Measurements from ENCODE around the gene HSD3B7.
A peak's percentile ranks its signal among the peaks of the same experiment; 100 is the strongest.
"Not testable (repeated sequence)": the region's sequence is repeated elsewhere in the genome, so short reads cannot be mapped to it uniquely, and the experiment has no call there.

Gene HSD3B7

DNA sequence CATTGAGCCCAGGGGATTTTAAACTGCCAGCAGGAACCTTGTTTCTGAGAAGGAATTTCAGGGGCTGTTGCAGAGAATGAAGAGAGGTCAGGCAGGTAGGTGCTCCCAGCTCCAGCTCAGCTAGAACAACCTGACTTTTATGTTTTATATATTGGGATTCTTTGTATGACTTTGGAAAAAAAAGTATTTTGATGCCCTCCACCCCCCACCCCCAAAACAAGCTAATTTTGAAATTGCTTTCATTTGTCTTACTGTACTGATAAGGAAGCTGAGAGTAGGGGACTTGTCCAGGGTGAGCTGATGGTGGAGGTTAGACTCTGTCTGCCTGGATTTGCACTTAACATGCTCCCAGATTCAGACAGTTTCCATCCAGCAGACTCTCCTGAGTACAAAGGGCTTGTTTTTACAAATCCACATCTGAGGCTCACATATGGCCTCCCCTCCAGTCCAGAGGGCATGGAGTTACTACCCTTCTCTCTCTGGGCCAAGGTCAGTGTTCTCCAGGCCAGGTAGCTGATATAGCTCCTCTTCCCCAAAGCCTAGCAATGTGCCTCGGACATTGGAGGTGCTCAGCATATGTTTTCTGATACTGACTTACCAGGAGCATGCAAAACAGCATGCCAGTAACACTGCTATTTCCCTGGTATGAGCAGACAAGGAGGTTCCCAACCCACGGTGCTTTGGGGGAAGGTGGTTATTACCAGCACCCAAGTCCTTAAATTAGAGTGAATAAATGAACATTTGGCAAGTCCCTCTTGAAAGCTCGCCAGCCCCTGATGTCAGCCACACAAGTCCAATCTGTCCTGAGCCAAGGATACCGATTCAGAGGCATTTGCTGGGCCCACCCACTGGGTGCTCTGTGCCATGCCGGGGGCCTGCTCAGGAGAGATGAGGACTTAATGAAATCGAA lies 14.1 kb downstream of the HSD3B7 start:
- H3K4me3 ChIP-seq (ENCODE audit: low read depth, low read length): no peak overlapping the region

DNA sequence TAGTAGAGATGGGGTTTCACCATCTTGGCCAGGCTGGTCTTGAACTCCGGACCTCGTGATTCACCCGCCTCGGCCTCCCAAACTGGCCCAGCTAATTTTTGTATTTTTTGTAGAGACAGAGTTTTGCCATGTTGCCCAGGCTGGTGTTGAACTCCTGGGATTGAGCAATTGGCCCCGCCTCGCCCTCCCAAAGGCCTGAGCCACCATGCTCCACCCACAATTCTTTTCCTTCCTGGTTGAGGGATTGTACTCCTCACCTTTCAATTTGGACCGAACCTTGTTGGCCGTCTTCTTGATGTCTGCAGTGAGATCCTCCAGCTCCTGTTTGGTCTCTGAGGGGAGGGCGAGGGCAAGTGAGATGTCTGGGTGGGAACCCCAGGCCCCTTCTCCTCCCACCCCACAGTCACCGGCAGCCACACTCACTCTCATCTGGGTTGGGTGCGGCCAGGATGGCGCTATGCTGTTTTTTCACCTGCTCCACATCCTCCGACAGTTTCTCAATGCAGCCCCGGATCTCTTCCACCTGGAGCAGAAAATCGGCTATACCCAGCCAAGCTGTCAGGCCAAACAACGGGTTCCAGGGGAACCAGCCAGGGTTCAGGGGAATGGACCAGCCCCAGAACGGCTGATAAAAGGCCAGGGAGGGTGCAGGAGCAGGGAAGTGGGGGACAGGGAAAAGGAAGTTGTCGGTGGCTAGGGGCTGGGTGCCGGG lies 15.8 kb downstream of the HSD3B7 start:
- no peak overlapping the region for H3K4me3 ChIP-seq (ENCODE audit: low read depth, low read length)

DNA sequence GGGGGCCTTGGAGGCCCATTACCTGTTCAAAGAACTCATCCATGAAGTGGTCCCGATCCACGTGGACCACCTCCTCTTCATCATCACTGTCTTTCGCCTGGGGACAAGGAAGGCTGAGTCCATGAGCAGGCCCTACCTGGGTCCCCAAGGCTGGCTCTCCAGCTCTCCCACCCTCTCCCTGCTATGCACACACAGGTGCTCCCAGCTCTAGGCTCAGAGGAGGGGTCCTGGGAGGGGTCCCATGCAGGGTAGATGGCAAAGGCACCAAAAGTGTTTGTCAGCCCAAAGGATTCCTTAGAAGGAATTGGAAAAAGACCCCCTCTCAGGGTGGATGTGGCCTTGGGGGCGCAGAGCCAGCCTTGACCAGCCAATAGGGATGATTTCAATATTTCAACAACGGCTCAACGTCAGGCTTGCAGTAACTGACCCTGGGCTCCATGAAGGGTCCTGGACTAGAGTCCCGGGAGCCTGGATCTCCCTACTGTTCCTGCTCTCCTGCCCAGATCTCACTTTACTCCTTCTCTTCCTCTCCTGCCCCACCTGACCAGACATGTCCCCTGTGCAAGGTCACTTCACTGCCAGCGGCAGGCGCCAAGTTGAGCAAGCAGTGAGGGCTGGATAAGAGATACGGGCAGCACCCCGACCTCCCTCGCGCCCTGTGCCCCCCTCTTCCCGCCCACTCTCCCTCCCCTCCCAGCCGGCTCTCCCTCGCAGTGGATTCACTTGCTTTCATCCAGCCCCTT lies 16.7 kb downstream of the HSD3B7 start:
- no peak overlapping the region for H3K4me3 ChIP-seq (ENCODE audit: low read depth, low read length)

DNA sequence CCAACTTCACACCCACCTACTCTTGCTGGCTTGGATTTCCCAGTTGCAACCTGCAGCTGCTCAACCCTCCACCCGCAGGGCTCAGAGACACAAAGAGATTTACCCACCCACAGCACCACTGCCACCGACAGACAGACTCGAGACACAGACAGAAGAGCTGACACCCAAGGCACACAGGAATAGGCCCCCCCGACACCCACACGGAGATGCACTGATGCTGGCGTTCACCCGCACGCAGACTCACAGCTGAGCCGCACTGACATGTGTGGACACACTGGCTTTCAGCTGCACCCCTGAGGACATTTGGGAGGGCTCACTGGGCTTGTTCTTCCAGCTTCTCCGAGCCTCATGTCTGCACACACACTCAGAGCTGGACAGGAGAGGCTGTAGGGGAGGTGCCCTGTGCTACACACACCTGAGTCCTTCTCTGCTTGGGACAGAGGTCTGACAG lies 17.3 kb downstream of the HSD3B7 start:
- H3K4me3 ChIP-seq (ENCODE audit: low read depth, low read length): no peak overlapping the region

DNA sequence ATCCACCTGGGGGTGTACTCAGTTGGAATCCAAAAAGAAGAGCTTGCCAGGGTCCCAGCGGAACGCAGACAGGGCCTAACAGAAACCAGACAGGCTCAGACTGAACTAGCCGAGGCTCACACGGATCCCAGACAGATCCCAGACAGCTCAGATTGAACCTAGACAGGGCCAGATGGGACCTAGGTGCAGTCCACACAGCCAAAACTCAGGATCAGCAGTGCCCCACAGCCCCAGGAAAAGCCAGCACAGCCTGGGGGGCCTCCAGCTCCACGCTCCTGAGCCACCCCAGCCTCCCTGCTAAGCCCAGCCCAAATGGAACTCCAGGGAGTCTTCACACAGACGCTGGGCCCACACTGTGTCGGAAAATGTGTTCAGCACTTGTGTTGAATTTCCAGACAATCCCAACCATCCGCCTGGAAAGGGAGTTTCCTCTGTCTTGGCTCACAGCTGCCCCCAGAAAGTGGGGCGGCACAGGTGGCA lies 17.9 kb downstream of the HSD3B7 start:
- no peak overlapping the region for H3K4me3 ChIP-seq (ENCODE audit: low read depth, low read length)

DNA sequence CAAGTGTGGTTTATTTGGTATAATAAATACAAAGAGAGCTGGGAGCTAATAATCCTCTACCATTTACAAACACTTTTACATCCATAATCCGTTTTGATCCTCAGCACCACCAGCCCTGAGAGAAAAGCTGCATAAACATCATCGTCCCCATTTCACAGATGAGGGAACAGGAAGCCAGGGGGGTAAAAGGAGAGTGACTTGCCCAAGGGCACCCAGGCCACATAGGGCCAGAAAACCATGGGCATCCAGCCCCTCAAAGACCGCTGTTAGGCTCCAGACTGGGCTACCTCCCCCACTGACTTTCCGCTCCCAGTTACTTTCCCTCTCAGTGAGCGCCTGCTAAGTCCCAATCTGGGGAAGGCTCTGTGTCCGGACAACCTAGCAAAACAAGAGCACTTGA lies 18.7 kb downstream of the HSD3B7 start:
- no peak overlapping the region for H3K4me3 ChIP-seq (ENCODE audit: low read depth, low read length)

DNA sequence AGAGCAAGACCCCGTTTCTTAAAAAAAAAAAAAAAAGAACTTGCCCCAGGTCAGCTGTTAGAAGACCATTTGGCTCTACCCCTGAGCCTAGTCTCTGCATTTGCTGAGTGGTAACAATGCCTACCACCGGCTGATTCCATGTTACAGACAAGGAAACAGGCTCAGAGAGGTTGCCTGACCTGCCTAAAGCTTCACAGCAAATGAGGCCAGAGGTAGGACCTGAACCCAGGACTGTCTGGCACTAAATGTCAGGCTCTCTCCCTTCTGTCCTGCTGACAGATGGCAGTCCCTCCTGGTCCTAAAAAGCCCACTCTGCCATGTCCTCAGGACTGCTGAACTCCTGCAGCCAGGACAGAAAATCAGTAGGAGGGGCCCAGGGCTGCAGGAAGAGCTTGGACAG lies 19.7 kb downstream of the HSD3B7 start:
- H3K4me3 ChIP-seq (ENCODE audit: low read depth, low read length): no peak overlapping the region

DNA sequence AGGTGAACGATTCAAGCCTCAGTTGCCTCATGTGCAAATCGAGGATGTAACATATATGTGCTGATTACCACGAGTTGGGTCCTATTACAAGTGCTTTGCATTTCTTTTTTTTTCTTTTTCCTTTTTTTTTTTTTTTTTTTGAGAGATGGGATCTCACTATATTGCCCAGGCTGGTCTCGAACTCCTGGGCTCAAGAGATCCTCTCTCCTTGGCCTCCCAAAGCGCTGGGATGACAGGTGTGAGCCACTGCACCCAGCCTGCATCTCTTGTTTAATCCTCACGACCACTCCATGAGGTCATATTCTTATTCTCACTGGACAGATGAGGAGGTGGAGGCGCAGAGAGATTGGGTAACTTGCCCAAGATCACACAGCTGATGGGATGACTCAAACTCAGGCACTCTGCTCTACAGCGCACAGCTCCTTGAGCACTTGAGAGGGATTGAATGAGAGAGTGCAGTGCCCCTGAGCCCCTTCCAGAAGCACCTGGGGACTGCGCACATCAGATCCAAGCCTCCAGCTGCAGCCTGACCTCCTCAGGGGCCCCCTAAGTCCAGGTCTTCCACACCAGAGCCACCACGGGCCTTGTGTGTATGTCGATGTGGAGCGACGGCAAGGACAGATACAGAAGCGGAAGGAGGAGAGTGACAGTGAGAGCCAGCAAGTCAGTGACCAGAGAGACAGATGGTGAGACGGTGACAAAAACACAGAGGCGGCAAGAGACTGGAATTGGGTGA lies 20.5 kb downstream of the HSD3B7 start:
- no peak overlapping the region for H3K4me3 ChIP-seq (ENCODE audit: low read depth, low read length)

DNA sequence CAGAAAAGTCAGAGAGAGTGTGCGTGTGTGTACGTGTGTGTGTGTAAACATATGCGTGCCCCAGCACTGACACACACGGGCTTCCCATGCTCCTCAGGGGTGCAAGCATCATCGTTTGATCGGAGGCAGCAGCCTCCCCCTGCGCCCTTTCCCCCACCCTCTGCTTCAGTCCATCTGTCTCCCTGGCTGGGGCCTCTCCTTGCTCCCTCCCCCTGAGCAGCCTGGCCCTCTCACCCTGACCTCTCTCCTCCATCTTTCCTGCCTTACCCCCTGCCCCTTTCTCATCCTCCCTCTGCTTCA lies 21.0 kb downstream of the HSD3B7 start:
- H3K4me3 ChIP-seq (ENCODE audit: low read depth, low read length): no peak overlapping the region

DNA sequence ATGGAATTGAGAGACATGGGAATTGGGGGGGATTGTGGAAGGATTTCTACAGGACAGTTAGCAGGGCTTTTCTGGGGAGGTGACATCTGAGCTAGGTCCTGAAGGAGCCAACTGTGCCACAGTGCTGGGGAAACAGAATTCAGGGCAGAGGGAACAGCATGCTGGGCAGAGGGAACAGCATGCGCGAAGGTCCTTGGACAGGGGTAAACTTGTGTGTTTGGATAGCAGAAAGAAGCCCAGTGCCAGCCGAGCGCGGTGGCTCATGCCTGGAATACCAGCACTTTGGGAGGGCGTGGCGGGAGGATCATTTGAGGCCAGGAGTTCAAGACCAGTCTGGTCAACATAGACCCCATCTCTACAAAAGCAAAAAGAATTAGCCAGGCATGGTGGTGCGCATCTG lies 21.6 kb downstream of the HSD3B7 start:
- H3K4me3 ChIP-seq (ENCODE audit: low read depth, low read length): no peak overlapping the region

DNA sequence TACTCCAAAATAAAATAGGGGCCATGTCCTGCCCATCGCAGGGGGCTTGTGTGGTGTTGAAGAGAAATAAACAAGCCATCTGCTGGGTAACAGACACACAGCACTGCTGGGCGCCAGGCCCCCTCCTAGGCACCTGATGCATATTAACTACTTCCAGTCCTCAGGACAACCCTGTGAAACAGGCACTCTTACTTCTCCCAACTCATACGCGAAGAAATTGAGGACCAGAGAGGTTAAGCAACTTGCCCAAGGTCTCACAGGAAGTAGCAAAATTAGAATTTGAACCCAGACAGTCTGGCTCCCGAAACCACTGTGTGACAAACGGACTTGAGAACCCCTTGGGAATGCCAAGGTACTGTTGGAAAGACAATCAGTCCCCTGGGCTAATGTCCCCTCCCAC lies 22.7 kb downstream of the HSD3B7 start:
- no peak overlapping the region for H3K4me3 ChIP-seq (ENCODE audit: low read depth, low read length)

DNA sequence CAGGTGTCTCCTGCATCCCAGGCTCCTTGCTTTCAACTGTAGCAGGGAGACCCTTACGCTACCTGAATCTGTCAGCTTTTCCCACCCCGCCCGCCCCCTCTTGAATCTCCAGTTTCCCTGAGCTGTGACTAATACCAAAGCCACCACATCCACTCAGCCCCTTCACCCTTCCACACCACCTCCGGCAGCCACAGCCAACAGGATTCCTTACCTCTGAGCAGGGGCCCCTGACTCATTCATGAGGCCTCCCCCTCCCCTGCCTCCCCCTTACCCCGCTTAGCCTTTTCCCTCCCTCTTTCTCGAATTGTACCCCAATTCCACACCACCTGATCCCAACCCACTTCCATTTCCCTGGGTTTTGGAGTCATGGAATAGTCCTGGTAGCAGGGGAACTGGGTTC lies 23.1 kb downstream of the HSD3B7 start:
- no peak overlapping the region for H3K4me3 ChIP-seq (ENCODE audit: low read depth, low read length)

DNA sequence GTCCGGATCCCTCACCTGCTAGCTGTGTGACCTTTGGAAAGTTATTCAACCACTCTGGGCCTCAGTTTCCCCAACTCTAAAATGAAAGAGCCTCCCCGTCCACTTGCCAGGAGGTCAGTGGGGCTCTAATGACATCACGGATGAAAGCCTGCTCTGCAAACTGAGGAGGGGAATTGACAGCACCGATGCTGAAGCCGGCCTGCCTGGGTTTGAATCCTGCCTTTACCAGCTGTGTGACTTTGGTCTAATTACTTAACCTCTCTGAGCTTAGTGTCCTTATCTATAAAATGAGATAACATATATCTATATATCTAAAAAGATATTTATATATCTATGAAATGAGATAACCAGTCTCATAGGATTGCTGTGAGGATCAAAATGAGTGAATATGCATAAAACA lies 23.5 kb downstream of the HSD3B7 start:
- H3K4me3 ChIP-seq (ENCODE audit: low read depth, low read length): no peak overlapping the region

DNA sequence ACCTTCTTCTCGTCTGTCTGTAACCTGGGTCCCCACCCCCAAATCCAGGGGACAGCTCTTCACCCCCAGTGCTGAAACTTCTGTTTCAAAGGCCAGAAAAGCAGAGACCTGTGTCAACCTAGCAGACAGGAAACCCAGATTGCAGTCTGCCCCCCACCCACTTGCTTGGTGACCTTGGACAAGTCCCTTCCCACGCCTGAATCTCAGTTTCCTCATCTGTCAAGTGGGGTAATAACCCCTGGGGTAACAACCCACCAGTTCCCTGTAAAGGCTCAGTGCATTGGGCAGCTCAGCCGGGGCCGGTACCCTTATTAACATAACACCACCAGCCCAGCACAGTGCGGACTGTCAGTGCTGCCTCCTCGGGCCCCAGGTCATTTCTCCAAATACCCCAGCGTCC lies 24.1 kb downstream of the HSD3B7 start:
- H3K4me3 ChIP-seq (ENCODE audit: low read depth, low read length): no peak overlapping the region

DNA sequence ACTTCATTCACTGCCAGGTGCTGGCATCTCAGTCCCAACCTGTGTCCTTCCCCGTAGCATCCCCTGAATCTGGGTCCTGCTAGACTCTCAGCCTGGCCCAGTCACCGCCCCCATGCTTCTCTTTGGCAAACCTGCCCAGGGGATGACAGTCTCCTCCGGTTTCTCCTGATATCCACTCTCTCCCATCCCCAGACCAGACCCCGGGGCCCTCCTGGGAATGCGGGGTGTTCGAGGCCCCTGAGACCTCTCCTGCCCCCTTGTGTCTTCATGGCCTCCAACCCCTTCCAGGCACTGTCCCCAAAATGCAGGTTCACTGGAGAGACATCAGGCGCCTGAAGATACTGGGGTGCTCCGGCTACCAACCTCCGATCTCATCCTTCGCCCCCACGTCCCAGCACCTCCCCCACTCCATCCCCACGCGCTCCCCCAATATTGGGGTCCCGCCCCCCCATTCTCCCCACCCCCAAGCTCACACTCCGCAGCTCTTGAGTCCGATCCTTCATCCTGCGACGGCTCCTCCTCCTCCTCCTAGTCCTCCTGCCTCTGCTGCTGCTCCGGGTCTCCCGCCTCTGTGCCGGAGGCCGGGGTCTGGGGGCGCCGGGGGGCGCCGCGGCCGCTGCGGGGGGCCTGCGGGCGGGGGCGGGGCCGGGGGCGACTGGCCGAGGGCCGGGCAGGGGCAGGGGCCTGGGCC lies 25.0 kb downstream of the HSD3B7 start:
- peak overlapping the region; percentile 40 for H3K4me3 ChIP-seq (ENCODE audit: low read depth, low read length)

DNA sequence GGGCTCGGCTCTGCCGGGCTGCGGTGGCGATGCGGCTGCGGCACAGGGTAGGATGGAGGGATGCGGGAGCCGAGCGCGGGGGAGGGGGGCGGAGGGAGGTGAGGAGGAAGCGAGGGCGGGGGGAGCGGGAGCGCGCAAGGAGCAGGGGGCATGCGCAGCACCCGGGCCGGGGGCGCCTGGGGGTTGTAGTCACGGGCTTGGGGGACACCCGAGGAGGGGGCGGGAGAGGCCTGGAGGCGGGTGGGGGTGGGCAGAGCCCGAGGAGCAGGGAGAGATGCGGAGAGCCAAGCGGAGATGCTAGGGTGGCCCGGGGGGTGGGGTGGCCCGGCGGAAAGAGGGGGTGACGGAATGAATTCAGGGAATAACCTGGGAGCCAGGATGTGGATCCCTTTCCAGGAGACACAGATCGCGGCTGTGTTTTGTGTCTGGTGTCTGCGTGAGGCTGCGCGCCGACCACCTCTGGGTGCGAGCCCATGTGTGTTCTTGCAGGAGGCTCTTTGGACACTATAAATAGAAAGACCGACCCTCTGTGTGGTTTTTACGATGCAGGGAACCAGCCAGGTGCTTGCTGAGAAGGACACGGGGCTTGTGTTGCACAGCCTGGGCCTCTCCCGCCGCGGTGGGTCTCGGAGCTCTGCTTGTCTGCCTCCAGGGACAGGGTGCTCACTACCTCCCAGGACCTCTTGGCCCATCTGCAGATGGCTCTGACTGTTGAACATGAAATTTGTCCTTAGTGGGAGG lies 25.7 kb downstream of the HSD3B7 start, which contains the start of gene STX1B:
Gene STX1B, minus strand, starts transcription at position 54 of the 741 bp plus-strand sequence. CDS start 242 bp downstream, outside the sequence.
- H3K4me3 ChIP-seq (ENCODE audit: low read depth, low read length): peak within 1 kb of the TSS; percentile 40

DNA sequence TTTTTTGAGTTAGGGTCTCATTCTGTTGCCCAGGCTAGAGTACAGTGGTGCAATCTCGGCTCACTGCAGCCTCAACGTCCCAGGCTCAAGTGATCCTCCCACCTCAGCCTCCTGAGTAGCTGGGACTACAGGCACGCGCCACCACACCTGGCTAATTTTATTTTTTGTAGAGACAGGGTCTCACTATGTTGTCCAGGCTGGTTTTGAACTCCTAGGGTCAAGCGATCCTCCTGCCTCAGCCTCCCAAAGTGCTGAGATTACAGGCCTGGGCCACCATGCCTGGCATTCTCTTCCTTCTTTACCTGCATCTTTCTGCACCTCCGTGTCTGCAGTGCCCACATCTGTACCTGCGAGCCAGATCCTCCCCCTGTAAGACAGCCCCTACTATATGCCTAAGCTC lies 26.8 kb downstream of the HSD3B7 start:
- not testable (repeated sequence) for H3K4me3 ChIP-seq (ENCODE audit: low read depth, low read length)

DNA sequence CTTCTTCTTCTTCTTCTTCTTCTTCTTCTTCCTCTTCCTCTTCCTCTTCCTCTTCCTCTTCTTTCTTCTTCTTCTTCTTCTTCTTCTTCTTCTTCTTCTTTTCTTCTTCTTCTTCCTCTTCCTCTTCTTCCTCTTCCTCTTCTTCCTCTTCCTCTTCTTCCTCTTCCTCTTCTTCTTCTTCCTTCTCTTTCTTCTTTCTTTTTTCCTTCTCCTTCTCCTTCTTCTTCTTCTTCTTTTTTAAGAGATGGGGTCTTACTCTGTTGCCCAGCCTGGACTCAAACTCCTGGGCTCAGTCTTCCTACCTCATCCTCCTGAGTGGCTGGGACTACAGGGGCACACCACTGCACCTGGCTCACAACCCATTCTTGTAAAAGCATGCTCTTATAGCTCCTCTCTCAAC lies 28.3 kb downstream of the HSD3B7 start:
- H3K4me3 ChIP-seq (ENCODE audit: low read depth, low read length): not testable (repeated sequence)

DNA sequence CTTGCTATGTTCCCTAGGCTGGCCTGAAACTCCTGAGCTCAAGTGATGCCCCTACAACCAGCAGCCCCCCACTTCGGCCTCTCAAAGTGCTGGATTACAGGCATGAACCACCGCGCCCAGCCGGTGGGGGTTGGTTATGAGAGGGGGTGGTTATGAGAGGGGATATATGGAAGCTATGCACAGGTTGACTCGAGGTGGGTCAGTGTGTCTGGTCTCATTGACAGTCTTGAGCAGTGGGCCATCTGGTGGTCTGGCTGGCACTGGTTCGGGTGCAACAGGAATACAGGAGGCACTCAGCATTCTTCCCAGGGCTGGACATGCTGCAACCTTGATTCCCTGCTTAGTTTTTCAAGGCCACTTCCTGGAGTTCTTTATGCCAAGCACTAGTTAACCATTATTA lies 31.0 kb downstream of the HSD3B7 start:
- no peak overlapping the region for H3K4me3 ChIP-seq (ENCODE audit: low read depth, low read length)

DNA sequence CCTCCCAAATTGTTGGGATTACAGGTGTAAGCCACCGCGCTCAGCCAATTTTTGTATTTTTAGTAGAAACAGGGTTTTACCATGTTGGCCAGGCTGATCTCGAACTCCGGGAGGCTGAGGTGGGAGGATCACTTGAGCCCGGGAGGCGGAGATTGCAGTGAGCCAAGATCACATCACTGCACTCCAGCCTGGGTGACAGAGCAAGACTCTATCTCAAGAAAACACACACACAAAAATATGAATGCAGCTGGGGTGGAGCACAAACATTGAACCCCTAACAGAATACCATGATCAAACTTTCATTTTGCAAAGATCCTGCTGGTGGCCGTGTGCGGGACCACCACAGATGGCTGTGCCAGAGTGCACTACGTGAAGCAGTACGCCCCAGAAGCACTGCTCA lies 32.7 kb downstream of the HSD3B7 start:
- not testable (repeated sequence) for H3K4me3 ChIP-seq (ENCODE audit: low read depth, low read length)

Data from iPS-11a (cell line).